Stimulated activated naive CD4-positive, alpha-beta T cell (primary cell): ENCODE data around the gene GABBR2.

Experiments
- DNase-seq, 6 experiments: peaks; one replicate each; lab custom pipeline; 2025; lab: John Stamatoyannopoulos, UW

The GABBR2 gene

GRCh38 chr9:98538626-98539031 lies 170.1 kb downstream of the GABBR2 start:
- DNase-seq, result no peak

DNA sequence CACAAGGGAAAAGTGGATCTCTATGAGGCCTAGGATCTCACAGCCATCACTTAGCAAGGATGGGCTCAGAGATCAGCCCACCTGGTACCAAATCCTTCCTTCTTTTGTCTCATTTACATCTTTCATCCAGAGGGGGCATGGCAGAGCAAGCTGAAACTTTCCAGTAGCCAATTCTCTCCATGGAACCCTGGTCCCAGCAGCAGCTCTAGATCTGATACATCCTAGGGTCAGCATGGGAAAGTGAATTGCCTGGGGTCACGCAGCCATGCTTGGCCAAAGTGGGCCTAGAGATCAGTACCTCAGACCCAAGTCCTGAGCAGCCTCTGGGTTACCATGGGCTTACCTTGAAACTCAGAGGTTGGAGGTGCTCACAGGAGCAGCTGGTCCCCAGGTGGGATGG lies 170.5 kb downstream of the GABBR2 start:
- DNase-seq, result no peak

DNA sequence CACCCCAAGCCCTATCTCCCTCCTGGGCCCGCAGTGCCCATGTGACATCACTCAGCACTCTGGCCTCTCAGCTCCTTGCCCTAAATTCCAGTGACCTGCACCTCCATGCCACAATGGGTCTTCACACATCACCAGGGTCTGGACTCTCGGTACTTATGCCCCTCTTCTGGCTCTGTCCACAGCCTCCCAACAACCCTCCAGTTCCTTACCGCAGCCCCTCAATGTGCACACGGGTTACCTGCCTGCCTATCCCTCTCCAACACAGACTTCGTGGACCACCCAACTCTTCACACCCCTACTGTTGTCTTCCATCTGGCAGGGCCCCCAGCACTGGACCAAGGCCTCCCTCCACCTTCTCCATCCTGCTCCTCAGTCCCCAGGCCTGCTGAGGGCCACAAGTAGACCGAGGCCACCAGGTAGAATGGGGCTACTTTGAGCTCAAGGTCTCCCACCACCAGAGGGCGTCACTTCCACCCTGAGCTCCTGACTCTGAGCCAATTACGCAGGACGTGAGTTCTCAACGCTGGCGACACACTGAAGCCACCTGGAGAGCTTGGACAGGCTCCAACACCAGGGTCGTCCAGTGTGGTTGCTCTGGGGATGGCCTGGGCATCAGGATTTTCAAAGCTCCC lies 172.1 kb downstream of the GABBR2 start:
- DNase-seq, result no peak

- DNase-seq, result no peak
Measured at GRCh38 chr9:98533866-98534265, 174.9 kb downstream of the GABBR2 start.

DNA sequence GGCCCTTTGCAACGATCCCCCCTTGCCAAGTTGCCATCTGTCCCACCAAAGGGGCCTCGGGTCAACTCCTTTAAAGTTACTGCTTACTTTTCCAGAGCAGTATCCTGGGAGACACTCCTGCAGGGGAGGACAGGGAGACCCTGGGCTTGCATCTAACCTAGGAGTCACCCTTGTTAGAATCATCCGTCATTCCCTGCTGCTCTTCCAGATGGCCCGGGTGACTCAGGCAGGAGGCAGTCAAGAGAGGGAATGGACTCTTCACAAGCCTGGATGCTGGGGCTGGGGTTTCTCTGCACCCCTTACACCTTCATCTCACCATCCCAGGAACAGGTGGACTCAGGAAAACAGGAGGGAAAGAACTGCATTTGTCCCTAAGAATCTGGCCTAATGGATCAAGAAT lies 175.6 kb downstream of the GABBR2 start:
- DNase-seq, result no peak

GRCh38 chr9:98532574-98532973 lies 176.2 kb downstream of the GABBR2 start:
- no peak for DNase-seq

- DNase-seq, result no peak
Measured at GRCh38 chr9:98532147-98532546, 176.6 kb downstream of the GABBR2 start.

DNA sequence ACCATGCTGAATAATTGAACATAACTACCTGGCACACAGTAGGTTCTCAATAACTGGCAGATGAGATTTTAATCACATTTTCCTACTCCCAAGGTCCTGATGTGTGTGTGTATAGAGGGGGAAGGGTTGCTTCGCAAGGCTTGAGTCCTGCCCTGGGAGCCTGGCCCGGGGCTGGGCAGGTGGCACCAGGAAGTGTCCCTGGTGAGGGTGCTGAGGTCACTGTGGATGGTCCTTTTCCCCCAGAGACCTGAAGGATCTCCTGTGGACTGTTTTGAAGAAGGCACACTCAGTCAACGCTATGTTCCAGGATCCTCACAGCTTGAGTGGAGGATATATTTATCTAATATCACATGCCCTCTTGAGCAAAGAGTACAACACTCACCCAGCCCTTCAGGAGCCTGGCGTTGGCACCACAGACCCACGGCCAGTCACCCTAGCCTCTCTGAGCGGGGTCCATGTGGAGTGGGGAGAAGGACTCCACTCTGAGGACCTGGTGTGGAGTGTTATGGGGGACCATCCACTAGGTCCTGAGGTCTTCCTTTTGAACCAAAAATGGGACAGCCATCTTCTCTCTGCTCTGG lies 177.8 kb downstream of the GABBR2 start:
- no peak for DNase-seq

DNA sequence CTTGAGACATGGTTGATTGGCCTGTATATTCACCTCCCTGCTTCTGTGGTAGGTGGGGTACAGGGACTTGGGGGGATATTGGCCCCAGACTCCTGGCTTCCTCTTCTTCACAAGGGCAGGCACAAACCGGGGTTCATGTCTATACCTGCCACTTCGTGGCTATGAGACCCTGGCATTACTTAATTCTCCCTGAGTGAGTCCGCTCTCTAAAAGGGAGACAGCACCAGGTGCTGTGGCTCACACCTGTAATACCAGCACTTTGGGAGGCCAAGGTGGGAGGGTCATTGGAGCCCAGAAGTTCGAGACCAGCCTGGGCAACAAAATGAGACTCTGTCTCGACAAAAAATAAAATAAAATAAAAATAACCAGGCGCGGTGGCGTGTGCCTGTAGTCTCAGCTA lies 178.5 kb downstream of the GABBR2 start:
- no peak for DNase-seq

DNA sequence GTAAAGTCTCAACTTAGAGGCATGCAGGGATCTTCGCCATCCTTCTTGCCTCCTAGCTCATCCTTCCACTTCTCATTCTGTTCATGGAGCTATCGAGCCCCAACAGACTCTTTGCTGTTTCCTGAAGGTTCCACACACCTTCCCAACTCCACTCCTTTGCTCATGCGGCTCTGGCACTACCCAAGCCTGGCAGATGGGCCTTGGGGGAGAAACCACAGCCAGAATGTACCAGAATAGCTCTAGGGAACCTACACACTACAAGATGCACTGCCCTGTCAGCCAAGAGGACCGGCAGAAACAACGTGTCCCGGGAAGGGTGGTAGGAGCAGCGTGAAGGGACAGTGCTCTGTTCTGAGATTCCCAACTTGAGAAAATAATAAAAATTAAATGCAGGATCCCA lies 178.9 kb downstream of the GABBR2 start:
- DNase-seq, result no peak

GRCh38 chr9:98523231-98523901 lies 185.4 kb downstream of the GABBR2 start:
- no peak for DNase-seq

GRCh38 chr9:98522487-98522886 lies 186.2 kb downstream of the GABBR2 start:
- DNase-seq, result no peak

DNA sequence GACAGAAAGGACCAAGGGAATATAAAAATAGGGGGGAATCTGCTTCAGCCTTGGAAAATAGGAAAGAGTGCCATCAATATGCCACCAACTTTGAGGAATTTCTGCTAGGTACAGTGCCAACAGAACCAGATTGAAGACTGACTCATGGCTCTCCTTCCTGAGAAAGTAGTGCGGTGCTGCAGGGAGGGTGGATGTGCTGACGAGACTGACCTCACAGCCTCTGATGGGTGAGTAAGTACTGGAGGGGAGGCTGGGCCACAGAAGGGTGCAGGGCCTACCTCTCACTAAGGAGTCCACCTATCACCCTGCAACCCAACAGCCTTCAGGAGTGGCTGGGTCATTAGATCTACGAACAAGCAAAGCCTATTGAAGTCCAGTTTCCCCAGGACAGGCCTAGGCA lies 187.6 kb downstream of the GABBR2 start:
- DNase-seq, result no peak

- no peak for DNase-seq
Measured at GRCh38 chr9:98520221-98520960, 188.3 kb downstream of the GABBR2 start.

GRCh38 chr9:98519641-98520040 lies 189.1 kb downstream of the GABBR2 start:
- DNase-seq, result no peak

- no peak for DNase-seq
Measured at GRCh38 chr9:98518556-98518955, 190.2 kb downstream of the GABBR2 start.

- DNase-seq, result no peak
Measured at GRCh38 chr9:98517761-98518160, 191.0 kb downstream of the GABBR2 start.

DNA sequence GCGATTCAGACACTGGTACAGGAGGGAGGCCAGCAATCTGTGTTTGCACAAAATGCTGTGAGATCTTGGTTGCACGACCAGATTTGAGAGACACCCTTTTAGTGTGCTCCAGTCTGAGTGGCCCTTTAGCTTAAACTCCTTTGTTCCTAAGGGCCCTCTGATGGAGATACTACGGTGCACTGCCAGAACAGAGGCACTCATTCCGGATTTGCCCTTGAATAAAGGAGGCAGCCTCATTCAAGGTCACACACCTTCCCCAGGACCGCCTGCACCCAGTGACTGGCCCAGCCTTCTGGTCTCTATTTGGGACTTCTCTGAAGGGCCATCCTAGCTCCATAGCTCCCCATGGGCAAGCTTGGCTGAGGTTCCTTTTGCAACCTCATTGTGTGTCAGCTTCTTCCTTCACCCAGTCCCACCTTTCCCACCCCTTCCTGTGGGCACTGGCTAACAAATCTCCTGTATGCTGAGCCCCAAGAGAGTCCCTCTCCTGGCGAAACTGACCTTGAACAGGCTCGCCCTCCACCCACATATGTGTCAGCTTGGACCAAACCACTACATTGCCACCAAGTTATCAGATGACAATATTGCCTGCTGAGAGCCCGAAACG lies 191.7 kb downstream of the GABBR2 start:
- DNase-seq, result no peak

DNA sequence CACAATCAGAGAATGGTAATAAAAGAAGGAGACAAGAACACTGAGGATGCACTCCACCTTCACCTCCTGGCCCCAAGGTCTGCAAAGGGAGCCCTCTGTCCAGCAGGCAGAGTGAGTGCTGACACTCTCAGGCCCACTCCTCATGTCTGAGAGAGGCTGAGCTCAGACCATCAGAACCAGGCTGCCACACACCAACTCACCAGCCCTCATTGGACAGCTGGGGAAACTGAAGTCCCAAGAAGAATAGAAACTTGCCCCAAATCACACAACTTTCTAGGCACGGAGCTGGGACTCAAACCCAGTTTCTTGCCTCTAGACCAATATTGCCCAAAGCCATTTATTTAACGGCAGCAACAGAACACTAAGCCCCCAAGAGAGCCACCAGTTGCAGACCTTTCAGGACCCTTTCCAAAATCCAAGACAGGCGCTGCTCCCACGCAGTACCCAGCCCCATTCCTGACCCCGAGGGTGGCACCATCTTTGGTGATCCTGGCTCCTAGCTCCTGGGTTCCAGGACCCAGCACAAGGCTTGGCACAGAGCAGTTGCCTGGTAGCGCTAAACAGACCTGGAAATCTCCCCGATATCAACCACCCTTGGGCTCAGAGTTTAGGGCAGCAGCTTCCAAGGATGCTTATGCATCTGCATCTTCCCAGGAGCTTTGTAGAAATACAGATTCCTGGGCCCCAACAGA lies 192.4 kb downstream of the GABBR2 start:
- no peak for DNase-seq

- no peak for DNase-seq
Measured at GRCh38 chr9:98515506-98516204, 193.1 kb downstream of the GABBR2 start.

GRCh38 chr9:98514841-98515240 lies 193.9 kb downstream of the GABBR2 start:
- no peak for DNase-seq
